ENCODE results near the gene SFMBT2. TPM values are rescaled to one million over a fixed set of nuclear protein-coding genes. Genes with fewer than 3 reads are reported as not detected.

SFMBT2 gene
- polyA plus RNA-seq, 1 donor from 2014 or later, result 1.6 TPM

- Mint-ChIP-seq H3K27me3 (no peaks in the 10 kb centered on the region), H3K27ac (no peak overlapping the region), H3K4me1 (peaks cover 0 to 2% (median 2%) of the 10 kb centered on the region in 3 donors), H3K9me3 (no peaks in the 10 kb centered on the region), H3K36me3 (peaks cover 8% of the 10 kb centered on the region), H3K4me3 (no peak overlapping the region)
These were observed 123.5 kb downstream of the SFMBT2 start for GRCh38 chr10:7287377-7287776.

DNA sequence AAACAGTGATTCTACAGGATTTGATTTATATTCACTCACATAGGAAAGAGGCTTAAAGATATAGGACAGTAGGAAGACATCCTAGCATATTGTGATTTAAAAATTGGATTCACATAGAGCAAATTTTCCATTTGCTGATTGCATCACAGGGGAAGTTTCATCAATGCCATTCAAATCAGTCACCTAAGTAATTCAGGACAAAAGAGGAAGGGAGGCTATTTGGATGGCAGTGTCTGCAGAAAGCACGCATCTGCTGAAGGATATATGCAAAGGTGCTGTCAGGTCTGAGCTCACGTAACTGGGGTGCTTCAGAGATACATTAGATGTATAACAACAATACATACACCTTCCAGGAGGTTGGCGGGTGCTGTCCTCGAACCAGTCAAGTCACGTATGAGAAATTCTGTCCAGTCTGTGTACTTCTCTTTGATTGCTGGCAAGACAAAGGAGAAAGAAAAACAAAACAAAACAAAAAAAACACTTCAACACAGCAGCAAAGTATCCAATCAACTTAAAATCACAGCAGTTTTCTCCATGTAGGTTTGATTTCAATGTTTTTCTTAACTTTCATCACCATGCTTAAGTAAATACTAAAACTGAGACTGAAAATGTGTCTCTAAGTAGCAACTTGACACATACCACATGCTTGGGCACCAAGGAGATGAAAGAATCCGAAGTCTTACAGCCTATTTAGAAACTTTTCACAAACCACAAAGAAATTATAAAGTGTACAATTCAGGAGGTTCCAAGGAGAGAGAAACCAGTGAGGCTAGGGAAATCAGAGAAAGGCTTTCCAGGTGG, 125.1 kb downstream of the SFMBT2 start:
- Mint-ChIP-seq H3K4me1 (peaks cover 0 to 2% (median 2%) of the 10 kb centered on the region in 3 donors), H3K36me3 (peaks cover 8% of the 10 kb centered on the region), H3K9me3 (no peaks in the 10 kb centered on the region), H3K27ac (peak overlapping the region in 1 of 3 donors; percentile 74), H3K27me3 (no peaks in the 10 kb centered on the region), H3K4me3 (peak overlapping the region in 1 of 4 donors; percentile 6)

GRCh38 chr10:7283246-7283645, 127.6 kb downstream of the SFMBT2 start:
- H3K27ac Mint-ChIP-seq, result no peak overlapping the region
- H3K9me3 Mint-ChIP-seq, result no peaks in the 10 kb centered on the region
- peaks cover 0 to 2% (median 2%) of the 10 kb centered on the region in 3 donors for H3K4me1 Mint-ChIP-seq
- H3K27me3 Mint-ChIP-seq, result no peaks in the 10 kb centered on the region
- no peak overlapping the region for H3K4me3 Mint-ChIP-seq
- peaks cover 6% of the 10 kb centered on the region for H3K36me3 Mint-ChIP-seq

DNA sequence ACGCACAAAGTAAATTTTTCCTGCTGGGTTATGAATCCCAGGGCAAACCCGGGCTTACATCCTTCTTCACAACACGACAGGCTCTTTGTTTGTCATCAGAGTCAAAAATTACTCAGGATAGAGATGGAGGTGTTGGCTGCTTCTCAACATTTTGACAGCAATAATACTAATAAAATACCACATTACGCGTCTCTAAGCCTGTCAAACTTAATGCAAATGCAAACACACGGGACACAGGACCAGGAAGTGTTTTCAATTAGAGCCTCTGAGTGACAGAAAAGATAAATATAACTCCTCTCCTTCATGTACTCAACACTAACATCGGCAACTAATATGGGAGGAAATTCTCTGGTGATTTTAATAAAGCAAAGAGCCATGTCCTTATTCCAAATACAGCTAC, 128.4 kb downstream of the SFMBT2 start:
- H3K27ac Mint-ChIP-seq, result no peak overlapping the region
- H3K36me3 Mint-ChIP-seq, result peaks cover 4% of the 10 kb centered on the region
- peaks cover 0 to 2% (median 2%) of the 10 kb centered on the region in 3 donors for H3K4me1 Mint-ChIP-seq
- H3K9me3 Mint-ChIP-seq, result no peaks in the 10 kb centered on the region
- H3K27me3 Mint-ChIP-seq, result no peaks in the 10 kb centered on the region
- no peak overlapping the region for H3K4me3 Mint-ChIP-seq

GRCh38 chr10:7281429-7281828, 129.4 kb downstream of the SFMBT2 start:
- H3K9me3 Mint-ChIP-seq, result no peaks in the 10 kb centered on the region
- no peak overlapping the region for H3K27ac Mint-ChIP-seq
- H3K27me3 Mint-ChIP-seq, result no peaks in the 10 kb centered on the region
- peaks cover 0 to 2% (median 0%) of the 10 kb centered on the region in 3 donors for H3K4me1 Mint-ChIP-seq
- H3K4me3 Mint-ChIP-seq, result no peak overlapping the region
- H3K36me3 Mint-ChIP-seq, result peaks cover 4% of the 10 kb centered on the region

- Mint-ChIP-seq H3K27ac (no peak overlapping the region), H3K9me3 (no peaks in the 10 kb centered on the region), H3K4me1 (no peaks in the 10 kb centered on the region)
These were observed 131.5 kb downstream of the SFMBT2 start for GRCh38 chr10:7279303-7279702.

GRCh38 chr10:7277867-7278266, 133.0 kb downstream of the SFMBT2 start:
- Mint-ChIP-seq H3K4me1 (no peaks in the 10 kb centered on the region), H3K9me3 (no peaks in the 10 kb centered on the region), H3K27ac (peak overlapping the region in 2 of 3 donors; percentile 27 to 86), H3K4me3 (no peak overlapping the region), H3K27me3 (no peaks in the 10 kb centered on the region), H3K36me3 (peaks cover 3% of the 10 kb centered on the region)

More at GRCh38 chr10:7279303-7279702, 131.5 kb downstream of the SFMBT2 start:
- no peaks in the 10 kb centered on the region for H3K27me3 Mint-ChIP-seq
- H3K4me3 Mint-ChIP-seq, result no peak overlapping the region
- H3K36me3 Mint-ChIP-seq, result peaks cover 4% of the 10 kb centered on the region

DNA sequence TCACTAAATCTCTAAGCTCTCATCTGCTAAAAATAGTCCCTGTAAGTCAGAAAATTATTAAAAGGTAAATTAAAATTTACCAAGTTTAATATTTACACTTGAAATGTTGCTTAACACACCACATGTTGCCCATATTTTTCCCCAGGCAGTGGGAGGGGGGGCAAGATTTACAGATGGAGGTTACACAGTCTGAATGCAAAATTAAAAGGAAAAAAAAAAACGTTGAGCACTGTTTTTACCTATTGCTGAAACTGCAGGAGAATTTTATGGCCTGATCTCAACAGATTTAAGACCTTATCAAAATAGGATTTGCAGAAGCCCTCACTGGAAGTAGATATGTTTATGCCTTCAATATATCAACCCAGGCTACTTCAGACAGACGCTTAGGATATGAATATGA, 133.4 kb downstream of the SFMBT2 start:
- Mint-ChIP-seq H3K27me3 (no peaks in the 10 kb centered on the region), H3K36me3 (peaks cover 3% of the 10 kb centered on the region), H3K4me3 (no peak overlapping the region), H3K4me1 (no peaks in the 10 kb centered on the region), H3K9me3 (no peaks in the 10 kb centered on the region), H3K27ac (peak overlapping the region in 1 of 3 donors; percentile 86)

DNA sequence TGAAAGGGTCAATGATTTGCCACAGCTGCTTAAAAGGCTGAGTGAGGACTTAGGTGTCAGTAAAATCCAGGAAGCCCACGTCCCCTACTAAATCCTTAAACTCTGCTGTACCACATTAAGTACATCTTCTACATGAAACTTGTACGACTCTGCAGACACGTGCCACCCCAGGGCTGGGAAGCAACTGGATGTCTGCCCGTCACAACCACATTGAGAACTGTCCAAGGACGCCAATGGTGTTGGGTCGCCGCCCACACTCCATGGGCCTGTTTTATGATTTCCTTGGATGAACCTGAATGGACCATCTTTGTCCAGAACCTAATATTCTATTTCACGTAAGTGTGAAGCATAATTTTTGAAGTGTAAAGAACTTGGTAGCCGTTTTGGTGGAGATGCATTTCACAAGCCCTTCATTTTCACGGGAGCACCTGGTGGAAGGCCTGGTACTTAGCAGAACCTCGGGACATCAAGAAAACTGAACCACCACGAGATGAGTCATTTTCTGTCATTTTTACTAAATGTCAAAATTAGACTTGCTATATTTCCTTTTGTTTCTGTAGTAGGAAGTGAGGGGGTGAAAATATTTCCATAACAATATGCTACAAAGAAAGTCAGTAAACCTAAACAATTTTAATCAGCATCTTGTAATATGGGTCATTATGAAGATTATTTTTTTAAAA, 134.9 kb downstream of the SFMBT2 start:
- Mint-ChIP-seq H3K36me3 (peaks cover 4% of the 10 kb centered on the region), H3K4me1 (no peaks in the 10 kb centered on the region), H3K27me3 (no peaks in the 10 kb centered on the region), H3K9me3 (peaks cover 0 to 2% (median 0%) of the 10 kb centered on the region in 3 donors), H3K27ac (no peak overlapping the region), H3K4me3 (no peak overlapping the region)

DNA sequence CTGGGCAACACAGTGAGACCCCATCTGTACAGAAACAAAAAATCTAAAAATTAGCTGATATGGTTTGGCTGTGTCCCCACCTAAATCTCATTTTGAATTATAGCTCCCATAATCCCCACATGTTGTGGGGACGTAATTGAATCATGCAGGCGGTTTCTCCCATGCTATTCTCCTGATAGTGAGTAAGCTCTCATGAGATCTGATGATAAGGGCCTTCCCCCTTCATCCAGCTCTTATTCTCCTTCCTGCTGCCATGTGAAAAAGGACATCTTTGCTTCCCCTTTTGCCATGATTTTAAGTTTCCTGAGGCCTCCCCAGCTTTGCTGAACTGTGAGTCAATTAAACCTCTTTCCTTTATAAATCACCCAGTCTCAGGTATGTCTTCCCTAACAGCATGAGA, 136.5 kb downstream of the SFMBT2 start:
- H3K4me1 Mint-ChIP-seq, result no peaks in the 10 kb centered on the region
- no peak overlapping the region for H3K27ac Mint-ChIP-seq
- H3K36me3 Mint-ChIP-seq, result peaks cover 4% of the 10 kb centered on the region

GRCh38 chr10:7272008-7272407, 138.8 kb downstream of the SFMBT2 start:
- H3K36me3 Mint-ChIP-seq, result peaks cover 4% of the 10 kb centered on the region
- no peaks in the 10 kb centered on the region for H3K4me1 Mint-ChIP-seq
- no peak overlapping the region for H3K4me3 Mint-ChIP-seq
- H3K9me3 Mint-ChIP-seq, result peaks cover 0 to 2% (median 0%) of the 10 kb centered on the region in 3 donors
- no peaks in the 10 kb centered on the region for H3K27me3 Mint-ChIP-seq
- H3K27ac Mint-ChIP-seq, result no peak overlapping the region

More for the DNA sequence above, 136.5 kb downstream of the SFMBT2 start:
- Mint-ChIP-seq H3K9me3 (peaks cover 0 to 2% (median 0%) of the 10 kb centered on the region in 3 donors), H3K27me3 (no peaks in the 10 kb centered on the region), H3K4me3 (no peak overlapping the region)

GRCh38 chr10:7269988-7270387, 140.8 kb downstream of the SFMBT2 start:
- Mint-ChIP-seq H3K4me1 (no peaks in the 10 kb centered on the region), H3K27me3 (no peaks in the 10 kb centered on the region), H3K4me3 (no peak overlapping the region), H3K9me3 (peaks cover 0 to 2% (median 0%) of the 10 kb centered on the region in 3 donors), H3K27ac (no peak overlapping the region), H3K36me3 (peaks cover 1% of the 10 kb centered on the region)

DNA sequence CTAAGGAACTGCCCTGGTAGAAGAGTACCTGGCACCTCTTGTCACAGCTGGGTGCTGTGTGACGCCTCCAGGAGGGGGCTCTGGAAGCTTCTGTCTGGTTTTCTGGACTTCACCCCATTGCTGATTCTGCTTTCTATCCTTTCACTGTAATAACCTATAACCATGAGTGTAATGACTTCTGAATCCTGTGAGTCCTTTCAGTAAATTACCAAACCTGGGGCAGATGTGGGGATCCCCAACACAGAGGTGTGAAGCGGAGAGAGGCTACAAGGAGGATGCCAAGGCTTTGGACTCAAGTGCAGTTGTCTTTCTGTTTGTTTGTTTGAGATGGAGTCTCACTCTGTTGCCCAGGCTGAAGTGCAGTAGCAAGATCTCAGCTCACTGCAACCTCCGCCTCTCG, 143.7 kb downstream of the SFMBT2 start:
- peaks cover 6% of the 10 kb centered on the region for H3K36me3 Mint-ChIP-seq
- no peaks in the 10 kb centered on the region for H3K4me1 Mint-ChIP-seq
- H3K4me3 Mint-ChIP-seq, result no peak overlapping the region
- H3K27me3 Mint-ChIP-seq, result no peaks in the 10 kb centered on the region
- H3K9me3 Mint-ChIP-seq, result peaks cover 0 to 1% (median 0%) of the 10 kb centered on the region in 3 donors
- no peak overlapping the region for H3K27ac Mint-ChIP-seq

DNA sequence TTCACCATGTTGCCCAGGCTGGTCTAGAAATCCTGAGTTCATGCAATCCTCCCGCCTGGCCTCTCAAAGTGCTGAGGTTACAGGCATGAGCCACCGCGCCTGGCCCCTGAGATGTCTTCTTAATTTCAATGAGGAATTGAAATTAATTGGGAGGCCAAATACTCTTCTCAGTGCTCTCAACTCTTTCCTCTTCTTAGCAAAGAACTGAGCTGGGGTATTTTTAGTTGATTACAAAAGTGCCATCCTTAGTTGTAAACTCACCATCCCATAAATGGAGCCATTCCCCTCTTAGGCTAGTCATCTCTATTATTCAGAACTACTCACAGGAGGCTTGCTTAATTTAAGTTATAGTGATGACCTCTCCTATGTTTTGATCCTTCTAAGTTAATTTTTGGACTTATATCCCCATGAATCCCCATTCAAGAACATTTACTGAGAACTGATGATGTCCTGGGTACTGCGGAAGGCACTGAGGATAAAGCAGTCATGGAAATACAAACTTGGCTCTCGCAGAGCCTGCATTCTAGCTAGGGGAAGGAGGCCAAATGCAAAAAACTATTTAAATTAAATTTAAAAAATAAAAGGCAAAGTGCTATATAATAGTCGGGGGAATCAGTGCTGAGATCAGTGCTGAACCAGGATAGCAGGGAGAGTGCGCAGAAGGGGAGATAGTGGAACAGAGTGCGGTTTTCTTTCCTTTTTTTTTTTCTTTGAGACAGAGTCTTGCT, 145.3 kb downstream of the SFMBT2 start:
- Mint-ChIP-seq H3K27me3 (no peaks in the 10 kb centered on the region), H3K4me3 (no peak overlapping the region), H3K4me1 (peaks cover under 1 to 1% (median under 1%) of the 10 kb centered on the region in 3 donors), H3K36me3 (peaks cover 5% of the 10 kb centered on the region), H3K27ac (no peak overlapping the region), H3K9me3 (no peaks in the 10 kb centered on the region)

DNA sequence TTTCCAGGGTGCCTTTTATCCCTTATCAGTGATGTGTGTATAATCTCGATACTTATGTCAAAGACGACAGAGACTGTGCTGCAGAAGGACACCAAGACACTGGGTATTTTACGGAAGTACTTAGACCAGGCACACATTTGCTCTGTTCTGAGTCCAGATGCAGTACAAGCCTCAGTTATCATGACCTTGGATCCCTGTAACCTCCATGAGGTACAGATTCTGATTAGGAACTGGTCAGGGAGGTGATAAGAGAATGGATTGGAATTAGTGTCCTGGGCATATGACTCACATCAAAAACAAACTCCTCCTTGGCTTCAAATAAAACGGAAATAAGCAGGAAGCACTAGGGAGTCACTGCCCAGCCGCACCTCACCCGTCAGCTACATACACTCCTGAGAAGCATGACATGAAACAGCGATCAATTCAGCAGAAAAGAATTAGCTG, 146.5 kb downstream of the SFMBT2 start:
- H3K27me3 Mint-ChIP-seq, result no peaks in the 10 kb centered on the region
- no peaks in the 10 kb centered on the region for H3K9me3 Mint-ChIP-seq
- H3K27ac Mint-ChIP-seq, result no peak overlapping the region
- no peak overlapping the region for H3K4me3 Mint-ChIP-seq
- H3K36me3 Mint-ChIP-seq, result peaks cover 5% of the 10 kb centered on the region
- peaks cover 5 to 13% (median 9%) of the 10 kb centered on the region in 3 donors for H3K4me1 Mint-ChIP-seq

Data from IgD-negative memory B cell (primary cell).